Colonic mucosa (tissue), 4 donors: ENCODE measurements around the gene INPP5F. TPM values are rescaled to one million over a fixed set of nuclear protein-coding genes. Genes with fewer than 3 reads are reported as not detected.

Experiments
- DNase-seq: peaks from one replicate; pipeline ENCODE4 v3.0.0-alpha.2; 2020
- H3K27ac ChIP-seq: fragments of 200-600 bp; one replicate; pipeline ENCODE4 v1.8.0; 2021
- H3K27me3 ChIP-seq: fragments of 200-600 bp; one replicate; pipeline ENCODE4 v1.8.0; 2021
- H3K36me3 ChIP-seq: fragments of 200-600 bp; one replicate; pipeline ENCODE4 v1.8.0; 2021
- H3K4me1 ChIP-seq: fragments of 200-600 bp; one replicate; pipeline ENCODE4 v1.8.0; 2021; ENCODE audit warnings: mild to moderate bottlenecking
- H3K4me3 ChIP-seq: fragments of 200-600 bp; one replicate; pipeline ENCODE4 v1.8.0; 2021
- H3K9ac ChIP-seq, 2 donors: one replicate each; pipeline ENCODE4 v1.7.0; 2013; ENCODE audit warnings: control low read depth in 2 of 2, low read depth in 2 of 2, low read length in 2 of 2
- H3K9me3 ChIP-seq: fragments of 200-600 bp; one replicate; pipeline ENCODE4 v1.8.0; 2021
- CTCF ChIP-seq: fragments of 200-600 bp; IDR thresholded peaks from one replicate; pipeline ENCODE4 v1.8.0; 2022; ENCODE audit warnings: antibody characterized with exemption, mild to moderate bottlenecking
- intact Hi-C: fragments of 100-400 bp; cut with DNase I; formaldehyde crosslinking; loops from one replicate; pipeline ENCODE4 v1.14.1; 2022
- total RNA-seq, 2 donors: library from RNA; stranded (reverse); fragmentation: NEBNext Ultra II Directional in 1 of 2; extraction: Animal tissue kit (Norgen Biotek cat#: 25700) in 1 of 2; gene quantifications; one replicate each; pipeline ENCODE4 v1.2.1, GENCODE V29; 2021
- donor health status: healthy.
- donor health status: DM: no; HTN: no; CAD: no.
- donor health status: DM: no; HTN: no; CAD: no.

INPP5F gene
- total RNA-seq, 2 donors from 2014 or later, result 12.6 to 15.6 TPM

- Histone ChIP-seq H3K27ac (no peak overlapping the region), H3K9me3 (no peaks in the 10 kb centered on the region), H3K4me3 (no peak overlapping the region), H3K4me1 (no peaks in the 10 kb centered on the region), H3K9ac (no peak overlapping the region), H3K27me3 (no peaks in the 10 kb centered on the region), H3K36me3 (no peaks in the 10 kb centered on the region)
- no peak for TF ChIP-seq CTCF
- DNase-seq, result no peak
- intact Hi-C loops, result loop anchor here (5.0 kb wide), 1 partner anchor 182 kb away; no protein-coding TSS in a partner anchor
Measured at GRCh38 chr10:119680050-119680449, 45.8 kb upstream of the INPP5F start.

DNA sequence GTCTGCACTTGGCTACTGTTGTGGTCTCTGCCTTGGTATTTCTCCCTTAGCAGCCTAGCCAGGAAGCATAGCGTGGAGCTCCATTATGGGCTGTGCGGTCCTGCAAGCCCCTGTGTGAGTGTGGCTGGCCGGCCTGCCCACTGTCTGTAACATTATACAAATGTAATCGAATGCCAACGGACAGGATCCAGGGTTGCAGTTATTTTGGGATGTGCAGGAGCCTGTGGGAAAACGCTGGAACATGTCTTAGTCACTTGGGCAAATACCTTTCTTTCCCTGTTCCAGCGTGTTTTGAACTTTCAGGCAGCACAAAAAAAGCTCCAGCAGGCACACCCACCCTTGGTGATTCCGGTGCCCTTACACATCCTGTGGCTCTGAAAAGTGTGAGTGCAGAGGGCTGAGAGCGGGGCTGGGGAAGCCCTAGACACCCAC is 45.2 kb upstream of the INPP5F start:
- intact Hi-C loops, result loop anchor here (5.0 kb wide), 1 partner anchor 182 kb away; no protein-coding TSS in a partner anchor
- Histone ChIP-seq H3K27ac (no peak overlapping the region), H3K4me3 (no peak overlapping the region), H3K27me3 (no peaks in the 10 kb centered on the region), H3K4me1 (no peaks in the 10 kb centered on the region), H3K9me3 (no peaks in the 10 kb centered on the region), H3K36me3 (no peaks in the 10 kb centered on the region), H3K9ac (no peak overlapping the region)
- TF ChIP-seq CTCF, result no peak
- no peak for DNase-seq

DNA sequence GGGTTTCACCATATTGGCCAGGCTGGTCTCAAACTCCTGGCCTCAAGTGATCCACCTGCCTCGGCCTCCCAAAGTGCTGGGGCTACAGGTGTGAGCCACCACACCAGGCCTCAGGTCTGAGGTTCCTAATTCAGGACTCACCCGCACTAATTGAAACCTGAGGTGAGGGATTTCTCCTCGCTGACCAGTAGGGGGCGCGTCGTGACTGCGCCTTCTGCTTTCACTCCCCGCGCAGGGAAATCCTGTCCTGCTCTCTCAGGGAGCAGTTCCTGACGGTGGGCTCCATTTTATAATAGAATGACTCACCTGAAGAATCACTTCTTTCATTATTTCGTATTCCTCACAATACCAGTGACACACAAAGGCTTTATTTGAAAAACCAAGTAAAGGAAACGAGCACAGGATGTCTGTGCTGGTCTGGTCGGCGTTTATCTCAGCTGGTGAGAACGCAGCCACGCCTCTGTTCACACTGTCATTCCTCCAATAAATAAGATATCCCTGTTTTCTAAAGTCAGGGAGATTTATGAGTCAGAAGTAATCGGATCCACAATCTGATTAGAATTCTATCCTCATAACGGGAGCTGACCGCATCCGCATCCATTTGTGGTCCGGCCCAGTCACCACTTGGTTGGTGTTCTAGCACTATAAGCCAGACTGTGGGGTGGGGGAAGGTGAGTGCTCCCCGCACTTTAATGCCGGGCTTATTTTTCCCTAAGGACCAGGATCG is 39.2 kb upstream of the INPP5F start:
- peaks cover 4% of the 10 kb centered on the region for H3K4me1 ChIP-seq
- intact Hi-C loops, result no loop called here
- H3K9ac ChIP-seq, result peak overlapping the region in 1 of 2 donors; percentile 46
- H3K4me3 ChIP-seq, result peak overlapping the region; percentile 6
- no peak overlapping the region for H3K27ac ChIP-seq
- no peaks in the 10 kb centered on the region for H3K27me3 ChIP-seq
- DNase-seq, result peak; percentile 84
- peak; percentile 93 for TF ChIP-seq CTCF
- H3K36me3 ChIP-seq, result no peaks in the 10 kb centered on the region
- H3K9me3 ChIP-seq, result no peaks in the 10 kb centered on the region

- intact Hi-C loops, result no loop called here
- H3K4me3 ChIP-seq, result no peak overlapping the region
- peaks cover 4% of the 10 kb centered on the region for H3K4me1 ChIP-seq
- no peaks in the 10 kb centered on the region for H3K9me3 ChIP-seq
- H3K9ac ChIP-seq, result no peak overlapping the region
- DNase-seq, result no peak
- no peak overlapping the region for H3K27ac ChIP-seq
- TF ChIP-seq CTCF, result no peak
- no peaks in the 10 kb centered on the region for H3K36me3 ChIP-seq
- H3K27me3 ChIP-seq, result no peaks in the 10 kb centered on the region
Measured at GRCh38 chr10:119687192-119688032, 38.4 kb upstream of the INPP5F start.

DNA sequence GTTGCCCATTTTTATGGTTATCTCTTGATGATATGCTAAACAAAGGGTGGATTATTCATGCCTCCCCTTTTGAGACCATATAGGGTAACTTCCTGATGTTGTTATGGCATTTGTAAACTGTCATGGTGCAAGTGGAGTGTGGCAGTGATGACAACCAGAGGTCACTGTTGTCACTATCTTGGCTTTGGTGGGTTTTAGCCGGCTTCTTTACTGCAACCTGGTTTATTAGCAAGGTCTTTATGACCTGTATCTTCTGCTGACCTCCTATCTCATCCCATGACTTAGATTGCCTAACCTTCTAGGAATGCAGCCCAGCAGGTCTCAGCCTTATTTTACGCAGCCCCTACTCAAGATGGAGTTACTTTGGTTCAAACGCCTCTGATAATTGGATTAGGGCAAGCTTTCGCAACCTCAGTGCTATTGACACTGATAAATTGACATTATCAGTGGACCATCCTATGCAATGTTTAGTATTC is 37.8 kb upstream of the INPP5F start:
- no peak overlapping the region for H3K4me3 ChIP-seq
- TF ChIP-seq CTCF, result no peak
- no peak overlapping the region for H3K27ac ChIP-seq
- no peak overlapping the region for H3K9ac ChIP-seq
- DNase-seq, result no peak
- intact Hi-C loops, result no loop called here
- no peaks in the 10 kb centered on the region for H3K27me3 ChIP-seq
- H3K9me3 ChIP-seq, result no peaks in the 10 kb centered on the region
- no peaks in the 10 kb centered on the region for H3K36me3 ChIP-seq
- H3K4me1 ChIP-seq, result peaks cover 4% of the 10 kb centered on the region
